Neural crest cell (in vitro differentiated cells): ENCODE results near the gene SYT13. TPM values are rescaled to one million over a fixed set of nuclear protein-coding genes. Genes with fewer than 3 reads are reported as not detected.
A peak's percentile ranks its signal among the peaks of the same experiment; 100 is the strongest.
"Not testable (repeated sequence)": the region's sequence is repeated elsewhere in the genome, so short reads cannot be mapped to it uniquely, and the experiment has no call there.

ENCODE experiments used
- DNase-seq: peaks from one replicate; pipeline ENCODE4 v3.0.0; 2021; ENCODE audit warnings: low read depth, mixed read lengths, low spot score
- H3K27ac Mint-ChIP-seq: one replicate; pipeline ENCODE4 v1.8.0; 2021; ENCODE audit warnings: mild to moderate bottlenecking, mixed read lengths; ENCODE audit not compliant: unreplicated experiment
- H3K27me3 Mint-ChIP-seq: 2 replicates; pipeline ENCODE4 v1.8.0; 2021; ENCODE audit warnings: low read depth, mild to moderate bottlenecking, mixed read lengths
- H3K36me3 Mint-ChIP-seq: 2 replicates; pipeline ENCODE4 v1.8.0; 2021; ENCODE audit warnings: low read depth, mild to moderate bottlenecking, mixed read lengths
- H3K4me1 Mint-ChIP-seq: 2 replicates; pipeline ENCODE4 v1.8.0; 2021; ENCODE audit warnings: mixed read lengths
- H3K4me3 Mint-ChIP-seq: one replicate; pipeline ENCODE4 v1.8.0; 2021; ENCODE audit warnings: mild to moderate bottlenecking, mixed read lengths
- H3K9me3 Mint-ChIP-seq: 2 replicates; pipeline ENCODE4 v1.8.0; 2021; ENCODE audit warnings: mixed read lengths
- CTCF ChIP-seq: fragments of 200-600 bp; sonication (generic); conservative IDR thresholded peaks from 2 replicates; pipeline ENCODE4 v1.5.0; 2021; ENCODE audit warnings: antibody characterized with exemption, mild to moderate bottlenecking
- total RNA-seq: library from RNA; stranded (reverse); gene quantifications from 2 replicates; pipeline ENCODE4 v1.2.1, GENCODE V29; 2021

Gene SYT13
- total RNA-seq, 1 donor from 2014 or later = 1.7 TPM

DNA sequence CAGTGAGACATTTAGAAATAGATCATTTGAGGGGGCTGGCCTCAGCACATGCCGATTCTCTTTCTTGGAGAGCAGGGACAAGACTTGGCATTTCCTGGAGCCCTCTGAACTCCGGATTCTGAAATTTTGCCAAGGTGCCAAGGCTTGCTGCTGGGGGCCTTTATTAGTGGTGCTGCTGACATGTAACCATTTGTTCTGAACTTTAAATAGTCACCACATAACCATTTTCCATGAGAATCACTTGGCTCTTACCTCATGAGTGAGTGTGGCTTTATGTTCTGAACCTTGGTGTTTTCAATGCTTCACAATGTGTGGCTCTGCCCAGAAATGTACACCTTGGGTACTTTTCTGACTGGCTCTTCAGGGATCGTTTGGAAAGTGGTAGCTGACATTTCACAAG is 33.3 kb downstream of the SYT13 start:
- Mint-ChIP-seq H3K4me3 (no peak overlapping the region), H3K27ac (no peak overlapping the region), H3K27me3 (peaks cover 15% of the 10 kb centered on the region), H3K4me1 (no peaks in the 10 kb centered on the region), H3K9me3 (no peaks in the 10 kb centered on the region), H3K36me3 (no peaks in the 10 kb centered on the region)
- no peak for TF ChIP-seq CTCF
- DNase-seq = no peak

- H3K27me3 Mint-ChIP-seq = peaks cover 15% of the 10 kb centered on the region
- TF ChIP-seq CTCF = peak; percentile 75
- no peaks in the 10 kb centered on the region for H3K9me3 Mint-ChIP-seq
- H3K36me3 Mint-ChIP-seq = no peaks in the 10 kb centered on the region
- H3K4me3 Mint-ChIP-seq = no peak overlapping the region
- peak; percentile 68 for DNase-seq
- no peaks in the 10 kb centered on the region for H3K4me1 Mint-ChIP-seq
- H3K27ac Mint-ChIP-seq = no peak overlapping the region
These were observed 33.8 kb downstream of the SYT13 start for GRCh38 chr11:45252134-45252856.

GRCh38 chr11:45250035-45250718 is 36.0 kb downstream of the SYT13 start:
- no peak for DNase-seq
- Mint-ChIP-seq H3K27ac (no peak overlapping the region), H3K27me3 (peaks cover 7% of the 10 kb centered on the region), H3K4me3 (no peak overlapping the region), H3K9me3 (no peaks in the 10 kb centered on the region), H3K36me3 (no peaks in the 10 kb centered on the region), H3K4me1 (peaks cover 2% of the 10 kb centered on the region)
- no peak for TF ChIP-seq CTCF

GRCh38 chr11:45249372-45249771 is 36.8 kb downstream of the SYT13 start:
- H3K4me3 Mint-ChIP-seq, H3K36me3 Mint-ChIP-seq, H3K9me3 Mint-ChIP-seq, H3K27me3 Mint-ChIP-seq, H3K27ac Mint-ChIP-seq, H3K4me1 Mint-ChIP-seq, DNase-seq: not testable (repeated sequence)

GRCh38 chr11:45248501-45249011 is 37.6 kb downstream of the SYT13 start:
- no peaks in the 10 kb centered on the region for H3K9me3 Mint-ChIP-seq
- H3K4me3 Mint-ChIP-seq = no peak overlapping the region
- H3K27ac Mint-ChIP-seq = no peak overlapping the region
- no peak for TF ChIP-seq CTCF
- H3K4me1 Mint-ChIP-seq = peaks cover 5% of the 10 kb centered on the region
- no peaks in the 10 kb centered on the region for H3K36me3 Mint-ChIP-seq
- no peak for DNase-seq
- H3K27me3 Mint-ChIP-seq = peaks cover 7% of the 10 kb centered on the region

GRCh38 chr11:45247433-45247832 is 38.7 kb downstream of the SYT13 start:
- Mint-ChIP-seq H3K36me3 (no peaks in the 10 kb centered on the region), H3K4me1 (peaks cover 5% of the 10 kb centered on the region), H3K9me3 (no peaks in the 10 kb centered on the region), H3K27me3 (peaks cover 4% of the 10 kb centered on the region), H3K4me3 (no peak overlapping the region), H3K27ac (no peak overlapping the region)
- no peak for DNase-seq
- no peak for TF ChIP-seq CTCF
